Measurements from ENCODE around the gene TMEM63B.
"Not testable (repeated sequence)": the region's sequence is repeated elsewhere in the genome, so short reads cannot be mapped to it uniquely, and the experiment has no call there.

The TMEM63B gene

GRCh38 chr6:44180886-44181285 lies 53.5 kb downstream of the TMEM63B start:
- FAIRE-seq, result no peak
- DNase-seq (ENCODE audit: insufficient read length), result no peak
- TF ChIP-seq POLR2AphosphoS5 (IDR thresholded peaks at IDR 0.05; ENCODE audit: low read depth, low read length), result no peak
- no peak for TF ChIP-seq TAF1 (IDR thresholded peaks at IDR 0.05; ENCODE audit: borderline replicate concordance, low read depth, low read length)
- TF ChIP-seq POLR2A (IDR thresholded peaks at IDR 0.05; ENCODE audit: low read depth, low read length), result no peak

- not testable (repeated sequence) for FAIRE-seq; DNase-seq (ENCODE audit: insufficient read length)
These were observed 54.4 kb downstream of the TMEM63B start for GRCh38 chr6:44181784-44182183.

GRCh38 chr6:44182911-44183390 lies 55.6 kb downstream of the TMEM63B start:
- FAIRE-seq (no peak), DNase-seq (ENCODE audit: insufficient read length) (no peak)
- TF ChIP-seq TAF1 (IDR thresholded peaks at IDR 0.05; ENCODE audit: borderline replicate concordance, low read depth, low read length) (no peak), POLR2A (IDR thresholded peaks at IDR 0.05; ENCODE audit: low read depth, low read length) (no peak), POLR2AphosphoS5 (IDR thresholded peaks at IDR 0.05; ENCODE audit: low read depth, low read length) (no peak)

- no peak for FAIRE-seq
- TF ChIP-seq POLR2AphosphoS5 (IDR thresholded peaks at IDR 0.05; ENCODE audit: low read depth, low read length), result no peak
- TF ChIP-seq TAF1 (IDR thresholded peaks at IDR 0.05; ENCODE audit: borderline replicate concordance, low read depth, low read length), result no peak
- TF ChIP-seq POLR2A (IDR thresholded peaks at IDR 0.05; ENCODE audit: low read depth, low read length), result no peak
- DNase-seq (ENCODE audit: insufficient read length), result no peak
These were observed 56.4 kb downstream of the TMEM63B start for GRCh38 chr6:44183783-44184182.

- not testable (repeated sequence) for DNase-seq (ENCODE audit: insufficient read length); FAIRE-seq
These were observed 58.0 kb downstream of the TMEM63B start for GRCh38 chr6:44185356-44185755.

- TF ChIP-seq POLR2A (IDR thresholded peaks at IDR 0.05; ENCODE audit: low read depth, low read length) (no peak), POLR2AphosphoS5 (IDR thresholded peaks at IDR 0.05; ENCODE audit: low read depth, low read length) (no peak), TAF1 (IDR thresholded peaks at IDR 0.05; ENCODE audit: borderline replicate concordance, low read depth, low read length) (no peak)
- FAIRE-seq (no peak), DNase-seq (ENCODE audit: insufficient read length) (no peak)
These were observed 58.7 kb downstream of the TMEM63B start for GRCh38 chr6:44185953-44186634.

- FAIRE-seq, result no peak
- DNase-seq (ENCODE audit: insufficient read length), result no peak
- TF ChIP-seq POLR2AphosphoS5 (IDR thresholded peaks at IDR 0.05; ENCODE audit: low read depth, low read length) (no peak), POLR2A (IDR thresholded peaks at IDR 0.05; ENCODE audit: low read depth, low read length) (no peak)
These were observed 59.3 kb downstream of the TMEM63B start for GRCh38 chr6:44186635-44187025.

- no peak for FAIRE-seq
- DNase-seq (ENCODE audit: insufficient read length), result no peak
- TF ChIP-seq POLR2A (IDR thresholded peaks at IDR 0.05; ENCODE audit: low read depth, low read length), result no peak
- no peak for TF ChIP-seq TAF1 (IDR thresholded peaks at IDR 0.05; ENCODE audit: borderline replicate concordance, low read depth, low read length)
- TF ChIP-seq POLR2AphosphoS5 (IDR thresholded peaks at IDR 0.05; ENCODE audit: low read depth, low read length), result no peak
These were observed 61.5 kb downstream of the TMEM63B start for GRCh38 chr6:44188819-44189218.

GRCh38 chr6:44189257-44189656 lies 61.9 kb downstream of the TMEM63B start:
- DNase-seq (ENCODE audit: insufficient read length) (no peak), FAIRE-seq (no peak)
- no peak for TF ChIP-seq TAF1 (IDR thresholded peaks at IDR 0.05; ENCODE audit: borderline replicate concordance, low read depth, low read length)
- no peak for TF ChIP-seq POLR2AphosphoS5 (IDR thresholded peaks at IDR 0.05; ENCODE audit: low read depth, low read length)
- TF ChIP-seq POLR2A (IDR thresholded peaks at IDR 0.05; ENCODE audit: low read depth, low read length), result no peak

- DNase-seq (ENCODE audit: insufficient read length) (no peak), FAIRE-seq (no peak)
- TF ChIP-seq POLR2AphosphoS5 (IDR thresholded peaks at IDR 0.05; ENCODE audit: low read depth, low read length) (no peak), TAF1 (IDR thresholded peaks at IDR 0.05; ENCODE audit: borderline replicate concordance, low read depth, low read length) (no peak), POLR2A (IDR thresholded peaks at IDR 0.05; ENCODE audit: low read depth, low read length) (no peak)
These were observed 63.4 kb downstream of the TMEM63B start for GRCh38 chr6:44190715-44191114.

GRCh38 chr6:44192428-44193041 lies 65.2 kb downstream of the TMEM63B start:
- TF ChIP-seq POLR2AphosphoS5 (IDR thresholded peaks at IDR 0.05; ENCODE audit: low read depth, low read length), result no peak
- TF ChIP-seq TAF1 (IDR thresholded peaks at IDR 0.05; ENCODE audit: borderline replicate concordance, low read depth, low read length), result no peak
- no peak for TF ChIP-seq POLR2A (IDR thresholded peaks at IDR 0.05; ENCODE audit: low read depth, low read length)
- FAIRE-seq, result no peak
- no peak for DNase-seq (ENCODE audit: insufficient read length)

- FAIRE-seq, result no peak
- no peak for DNase-seq (ENCODE audit: insufficient read length)
- TF ChIP-seq TAF1 (IDR thresholded peaks at IDR 0.05; ENCODE audit: borderline replicate concordance, low read depth, low read length) (no peak), POLR2A (IDR thresholded peaks at IDR 0.05; ENCODE audit: low read depth, low read length) (no peak), POLR2AphosphoS5 (IDR thresholded peaks at IDR 0.05; ENCODE audit: low read depth, low read length) (no peak)
These were observed 66.1 kb downstream of the TMEM63B start for GRCh38 chr6:44193307-44193910.

Measured in GM12892 (cell line).